ENCODE data around the gene CAMSAP1. TPM values are rescaled to one million over a fixed set of nuclear protein-coding genes. Genes with fewer than 3 reads are reported as not detected.

Gene CAMSAP1
- total and polyA plus RNA-seq, 2 donors (not counting 1 experiment from before 2014, with no cell fraction given): 6.6 to 31.0 TPM

GRCh38 chr9:135798263-135798585, 109.1 kb downstream of the CAMSAP1 start:
- DNase-seq (no peak), ATAC-seq (ENCODE audit: low read depth) (no peak)
- Mint-ChIP-seq H3K27me3 (peaks cover 3% of the 10 kb centered on the region), H3K27ac (no peak overlapping the region), H3K9me3 (ENCODE audit: insufficient read depth) (no peaks in the 10 kb centered on the region), H3K4me3 (no peak overlapping the region), H3K4me1 (no peaks in the 10 kb centered on the region)
- intact Hi-C loops (cut with micrococcal nuclease): no loop called here
- ChIA-PET CTCF (no interaction called here), POLR2A (no interaction called here)
- H3K4me1 ChIP-seq (ENCODE audit: control insufficient read depth in 2 of 2, insufficient read depth in 2 of 2, low read length in 2 of 2): no peaks in the 10 kb centered on the region
- no peak overlapping the region for H3K4me3 ChIP-seq (ENCODE audit: control extremely low read depth in 1 of 5, extremely low read depth in 1 of 5, insufficient read depth in 1 of 5, low read depth in 2 of 5, low read length in 4 of 5)
- no peaks in the 10 kb centered on the region for H3K36me3 ChIP-seq (replicated peaks in 1 of 2; ENCODE audit: control extremely low read depth in 1 of 2, control insufficient read depth in 1 of 2, extremely low read depth in 1 of 2, insufficient read depth in 2 of 2, low read length in 1 of 2)
- WGBS (ENCODE audit: insufficient coverage): 84% methylated on average over 10 of the region's 10 CpGs
- no peak overlapping the region for H3K27ac ChIP-seq (ENCODE audit: low read length in 2 of 2)
- peaks cover 0 to 3% (median 0%) of the 10 kb centered on the region in 3 donors for H3K9me3 ChIP-seq (ENCODE audit: control extremely low read depth in 1 of 3, control insufficient read depth in 2 of 3, insufficient read depth in 1 of 3, low read length in 2 of 3)
- no peak for TF ChIP-seq EZH2 (IDR thresholded peaks at IDR 0.05; ENCODE audit: borderline replicate concordance, insufficient read depth, low read depth, low read length, poor library complexity, severe bottlenecking)
- TF ChIP-seq, protein P1, sequence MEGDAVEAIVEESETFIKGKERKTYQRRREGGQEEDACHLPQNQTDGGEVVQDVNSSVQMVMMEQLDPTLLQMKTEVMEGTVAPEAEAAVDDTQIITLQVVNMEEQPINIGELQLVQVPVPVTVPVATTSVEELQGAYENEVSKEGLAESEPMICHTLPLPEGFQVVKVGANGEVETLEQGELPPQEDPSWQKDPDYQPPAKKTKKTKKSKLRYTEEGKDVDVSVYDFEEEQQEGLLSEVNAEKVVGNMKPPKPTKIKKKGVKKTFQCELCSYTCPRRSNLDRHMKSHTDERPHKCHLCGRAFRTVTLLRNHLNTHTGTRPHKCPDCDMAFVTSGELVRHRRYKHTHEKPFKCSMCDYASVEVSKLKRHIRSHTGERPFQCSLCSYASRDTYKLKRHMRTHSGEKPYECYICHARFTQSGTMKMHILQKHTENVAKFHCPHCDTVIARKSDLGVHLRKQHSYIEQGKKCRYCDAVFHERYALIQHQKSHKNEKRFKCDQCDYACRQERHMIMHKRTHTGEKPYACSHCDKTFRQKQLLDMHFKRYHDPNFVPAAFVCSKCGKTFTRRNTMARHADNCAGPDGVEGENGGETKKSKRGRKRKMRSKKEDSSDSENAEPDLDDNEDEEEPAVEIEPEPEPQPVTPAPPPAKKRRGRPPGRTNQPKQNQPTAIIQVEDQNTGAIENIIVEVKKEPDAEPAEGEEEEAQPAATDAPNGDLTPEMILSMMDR (IDR thresholded peaks at IDR 0.05): no peak
- H3K79me2 ChIP-seq (ENCODE audit: control insufficient read depth, insufficient read depth, low read length): no peaks in the 10 kb centered on the region
- H3K27me3 ChIP-seq (replicated peaks in 1 of 4; ENCODE audit: control extremely low read depth in 1 of 4, control insufficient read depth in 3 of 4, insufficient read depth in 4 of 4, low read length in 3 of 4): no peaks in the 10 kb centered on the region
- H4K20me1 ChIP-seq (ENCODE audit: control insufficient read depth, insufficient read depth, low read length, poor library complexity, severe bottlenecking): no peaks in the 10 kb centered on the region
- H3K4me2 ChIP-seq (replicated peaks; ENCODE audit: low read depth, low read length, poor library complexity, severe bottlenecking): no peak overlapping the region
- no peak overlapping the region for H2AFZ ChIP-seq (ENCODE audit: insufficient read depth, low read depth, low read length, poor library complexity, severe bottlenecking)
- H3K9ac ChIP-seq (ENCODE audit: low read length): no peak overlapping the region

- Histone ChIP-seq H3K4me2 (replicated peaks; ENCODE audit: low read depth, low read length, poor library complexity, severe bottlenecking) (no peak overlapping the region), H4K20me1 (ENCODE audit: control insufficient read depth, insufficient read depth, low read length, poor library complexity, severe bottlenecking) (no peaks in the 10 kb centered on the region), H3K9ac (ENCODE audit: low read length) (no peak overlapping the region), H3K9me3 (ENCODE audit: control extremely low read depth in 1 of 3, control insufficient read depth in 2 of 3, insufficient read depth in 1 of 3, low read length in 2 of 3) (peaks cover 0 to 3% (median 0%) of the 10 kb centered on the region in 3 donors), H3K79me2 (ENCODE audit: control insufficient read depth, insufficient read depth, low read length) (no peaks in the 10 kb centered on the region), H3K36me3 (replicated peaks in 1 of 2; ENCODE audit: control extremely low read depth in 1 of 2, control insufficient read depth in 1 of 2, extremely low read depth in 1 of 2, insufficient read depth in 2 of 2, low read length in 1 of 2) (no peaks in the 10 kb centered on the region), H3K4me1 (ENCODE audit: control insufficient read depth in 2 of 2, insufficient read depth in 2 of 2, low read length in 2 of 2) (no peaks in the 10 kb centered on the region), H3K27me3 (replicated peaks in 1 of 4; ENCODE audit: control extremely low read depth in 1 of 4, control insufficient read depth in 3 of 4, insufficient read depth in 4 of 4, low read length in 3 of 4) (no peaks in the 10 kb centered on the region), H3K4me3 (ENCODE audit: control extremely low read depth in 1 of 5, extremely low read depth in 1 of 5, insufficient read depth in 1 of 5, low read depth in 2 of 5, low read length in 4 of 5) (no peak overlapping the region), H2AFZ (ENCODE audit: insufficient read depth, low read depth, low read length, poor library complexity, severe bottlenecking) (no peak overlapping the region), H3K27ac (ENCODE audit: low read length in 2 of 2) (no peak overlapping the region)
- DNase-seq (no peak), ATAC-seq (ENCODE audit: low read depth) (no peak)
- intact Hi-C loops (cut with micrococcal nuclease): no loop called here
- ChIA-PET CTCF (no interaction called here), POLR2A (no interaction called here)
- Mint-ChIP-seq H3K4me3 (no peak overlapping the region), H3K27me3 (peaks cover 3% of the 10 kb centered on the region), H3K4me1 (no peaks in the 10 kb centered on the region), H3K27ac (no peak overlapping the region), H3K9me3 (ENCODE audit: insufficient read depth) (no peaks in the 10 kb centered on the region)
- no peak for TF ChIP-seq EZH2 (IDR thresholded peaks at IDR 0.05; ENCODE audit: borderline replicate concordance, insufficient read depth, low read depth, low read length, poor library complexity, severe bottlenecking)
- TF ChIP-seq, protein P1 (IDR thresholded peaks at IDR 0.05): peak; percentile 43
- 53% methylated on average over 24 of the region's 24 CpGs for WGBS (ENCODE audit: insufficient coverage)
Measured at GRCh38 chr9:135797507-135798262, 109.7 kb downstream of the CAMSAP1 start.
